HG03064 (cell line): Measurements from ENCODE around the gene NT5DC3.
A peak's percentile ranks its signal among the peaks of the same experiment; 100 is the strongest.
"Not testable (repeated sequence)": the region's sequence is repeated elsewhere in the genome, so short reads cannot be mapped to it uniquely, and the experiment has no call there.

ENCODE experiments used
- ATAC-seq: cut with Tn5 transposase; IDR thresholded peaks from one replicate; pipeline ENCODE4 v1.9.1; 2021; ENCODE audit warnings: low read depth; ENCODE audit not compliant: unreplicated experiment

Gene NT5DC3

DNA sequence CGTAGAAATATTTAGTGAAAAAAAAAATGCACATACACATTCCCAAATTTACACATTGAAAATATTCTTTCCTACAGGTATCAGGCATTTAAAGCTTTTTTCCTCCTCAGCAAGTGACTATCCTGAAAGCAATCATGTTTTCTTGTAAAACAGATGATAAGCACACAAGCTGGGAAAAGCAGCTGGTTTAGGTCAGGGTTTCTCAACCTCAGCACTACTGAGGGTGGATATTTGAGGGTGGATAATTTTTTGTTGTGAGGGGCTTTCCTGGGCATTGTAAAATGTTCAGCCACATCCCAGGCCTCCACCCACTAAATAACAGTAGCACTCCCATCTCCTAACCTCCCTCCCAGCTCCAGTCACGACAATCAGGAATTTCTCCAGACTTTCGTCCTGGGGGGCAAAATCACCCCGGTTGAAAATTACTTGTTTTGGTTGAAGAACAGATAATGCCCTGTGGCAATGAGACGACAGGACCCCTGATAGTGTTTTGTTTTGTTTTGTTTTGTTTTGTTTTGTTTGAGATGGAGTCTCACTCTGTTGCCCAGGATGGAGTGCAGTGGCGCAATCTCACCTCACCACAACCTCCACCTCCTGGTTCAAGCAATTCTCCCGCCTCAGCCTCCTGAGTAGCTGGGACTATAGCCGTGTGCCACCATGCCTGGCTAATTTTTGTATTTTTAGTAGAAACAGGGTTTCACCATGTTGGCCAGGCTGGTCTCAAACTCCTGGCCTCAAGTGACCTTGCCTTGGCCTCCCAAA, 15.0 kb upstream of the NT5DC3 start:
- ATAC-seq: no peak

- no peak for ATAC-seq
Observed at GRCh38 chr12:103855036-103855712, 14.1 kb upstream of the NT5DC3 start.

- no peak for ATAC-seq
Observed at GRCh38 chr12:103854372-103854973, 13.4 kb upstream of the NT5DC3 start.

- ATAC-seq: no peak
Observed at GRCh38 chr12:103852498-103852997, 11.5 kb upstream of the NT5DC3 start.

DNA sequence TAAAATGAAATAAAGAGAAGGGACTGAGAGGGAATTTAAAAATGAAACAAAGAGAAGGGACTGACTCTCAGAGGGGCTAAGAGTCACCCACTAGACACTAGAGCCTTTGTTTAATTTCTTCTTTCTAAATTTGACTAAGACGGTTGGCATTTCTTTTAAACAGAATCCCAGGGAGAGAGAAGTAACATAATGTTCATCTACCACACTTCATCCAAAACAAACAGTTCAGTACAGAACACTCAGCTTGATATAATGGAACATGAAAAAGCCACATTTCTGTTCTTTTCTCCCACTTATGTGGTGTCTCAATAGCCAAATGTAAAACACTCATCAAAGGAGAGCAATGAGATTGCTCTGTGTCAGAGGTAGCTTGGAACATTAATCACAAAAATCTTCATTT, 10.1 kb upstream of the NT5DC3 start:
- no peak for ATAC-seq

DNA sequence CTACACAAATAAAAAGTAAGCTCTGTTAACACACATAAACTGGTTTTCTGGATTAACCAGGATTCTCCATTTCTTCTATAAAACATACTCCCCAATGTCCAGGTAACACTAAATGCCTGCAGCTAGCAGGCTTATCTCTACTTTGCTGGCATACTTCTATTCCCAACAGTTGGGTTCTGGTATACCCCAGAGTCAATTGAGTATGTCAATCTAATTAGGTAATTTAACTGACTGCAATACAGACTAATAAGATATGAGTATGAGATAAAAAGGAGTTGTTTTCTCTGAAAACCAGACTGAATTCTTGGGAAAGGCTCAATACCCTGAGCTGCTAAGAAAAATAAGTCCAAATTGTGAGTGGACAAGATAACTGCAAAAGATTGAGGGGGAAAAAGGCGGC, 9.4 kb upstream of the NT5DC3 start:
- no peak for ATAC-seq

GRCh38 chr12:103848917-103849491, 8.0 kb upstream of the NT5DC3 start:
- no peak for ATAC-seq

DNA sequence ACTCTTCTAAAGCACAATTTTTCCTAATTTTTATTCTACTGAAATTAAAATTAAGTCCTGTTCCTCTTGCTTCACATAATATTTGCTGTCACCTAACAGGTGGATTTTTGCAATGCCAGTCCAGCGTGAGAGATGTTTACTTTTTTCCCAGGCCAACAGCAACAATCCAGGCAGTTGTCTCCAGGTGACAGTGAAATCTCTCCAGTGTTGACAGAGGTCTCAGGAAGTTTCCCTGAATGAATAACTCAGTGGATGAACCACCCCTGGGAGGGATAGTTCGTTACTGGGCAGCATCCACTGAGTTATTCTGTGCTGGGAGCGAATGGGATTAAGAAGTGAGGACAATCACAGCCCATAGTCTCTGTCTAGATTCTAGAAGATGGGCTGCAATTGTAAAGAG, 7.1 kb upstream of the NT5DC3 start:
- ATAC-seq: no peak

DNA sequence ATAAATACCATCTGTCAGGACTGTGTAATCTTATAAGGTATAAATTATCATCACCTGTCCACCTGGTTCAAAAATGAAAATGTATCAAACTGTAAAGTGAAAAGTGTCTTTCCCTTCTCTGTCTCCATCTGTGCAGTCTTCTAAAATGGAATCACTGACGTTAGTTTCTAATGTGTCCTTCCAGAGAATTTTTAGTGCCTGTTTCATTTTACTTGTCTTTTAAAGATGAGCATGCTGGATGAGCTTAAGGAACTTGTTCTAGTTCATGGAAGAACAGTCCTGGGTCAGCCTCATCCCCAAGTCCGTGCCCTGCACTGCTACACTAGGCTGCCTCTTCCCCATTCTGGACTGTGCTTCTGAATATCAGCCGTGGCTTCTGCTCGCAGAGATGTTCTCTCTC, 5.4 kb upstream of the NT5DC3 start:
- no peak for ATAC-seq

DNA sequence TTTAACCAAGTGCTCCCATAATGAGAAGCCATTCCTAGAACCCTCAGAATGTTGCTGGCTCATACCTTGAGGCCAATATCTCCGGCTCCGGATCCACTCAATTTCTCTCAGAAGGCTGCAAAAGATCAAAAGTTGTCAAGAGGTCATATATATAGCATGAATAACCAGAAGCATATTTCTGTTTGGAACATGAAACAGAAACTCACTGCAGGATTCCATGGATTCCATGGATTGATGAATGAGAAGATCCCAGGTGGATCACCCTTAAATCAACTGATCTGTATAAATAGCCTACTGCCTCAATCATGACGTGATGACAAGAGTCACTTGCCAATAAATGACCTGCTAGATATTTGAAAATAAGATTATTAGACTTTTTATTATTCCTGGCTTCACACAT, 3.3 kb upstream of the NT5DC3 start:
- no peak for ATAC-seq

DNA sequence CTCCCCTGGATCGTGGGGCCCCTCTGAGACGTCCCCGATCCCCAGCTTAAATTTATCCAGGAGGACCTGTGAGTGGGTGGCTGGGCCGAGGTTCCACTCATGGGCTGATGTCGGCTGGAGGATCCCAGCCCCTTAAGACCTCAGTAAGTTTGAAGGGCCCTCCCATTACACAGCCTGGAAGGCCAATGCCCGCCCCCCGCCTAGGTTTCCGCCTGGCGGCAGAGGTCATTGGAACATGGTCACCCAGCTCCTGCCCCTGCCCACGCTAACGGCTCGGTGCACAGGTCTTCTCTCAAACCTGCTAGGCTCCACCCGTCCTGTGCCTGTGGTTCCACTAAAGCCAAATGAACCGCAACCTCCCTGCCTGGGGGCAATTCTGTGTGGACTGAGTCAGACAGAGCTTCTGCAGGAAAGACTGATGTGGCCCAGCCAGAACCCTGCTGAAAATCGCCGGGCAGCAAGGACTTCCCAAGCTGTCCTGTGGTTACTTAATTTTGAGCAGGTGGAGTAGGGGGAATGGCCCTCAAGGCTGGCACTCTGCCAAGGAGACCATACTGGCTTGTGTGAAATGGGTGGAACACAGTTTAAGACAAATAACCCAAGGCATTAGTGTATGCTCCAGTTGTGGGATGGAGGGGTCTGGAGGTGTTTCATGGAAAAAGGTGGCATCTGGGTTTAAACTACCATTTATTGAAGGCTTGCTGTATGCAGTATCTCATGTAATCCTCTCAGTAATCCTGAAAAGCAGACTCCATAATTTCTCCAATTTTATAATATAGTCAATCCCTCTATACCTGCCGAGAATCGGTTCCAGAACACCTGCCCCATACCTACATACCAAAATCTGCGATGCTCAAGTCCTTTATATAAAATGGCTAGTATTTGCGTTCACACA, 903 bp upstream of the NT5DC3 start:
- peak; percentile 1 for ATAC-seq

DNA sequence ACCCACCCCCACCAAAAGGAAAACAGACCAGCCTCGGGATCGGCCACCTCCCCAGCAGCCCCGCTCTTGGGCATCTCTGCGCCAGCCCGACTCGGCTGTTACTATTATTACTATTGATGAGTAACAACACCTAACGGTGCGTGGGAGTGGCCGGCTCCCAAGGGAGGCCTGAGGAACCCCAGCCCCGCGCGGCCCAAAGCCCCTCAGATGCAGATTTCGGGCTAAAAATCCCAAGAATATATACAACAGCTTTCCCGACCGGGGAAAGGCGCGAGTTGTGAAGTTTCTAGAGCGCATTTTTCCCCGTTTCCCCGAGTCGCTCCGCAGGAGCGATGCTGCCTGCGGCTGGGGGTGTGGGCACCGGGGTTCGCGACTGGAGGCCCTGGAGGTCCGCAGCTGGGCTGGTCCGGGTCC, 565 bp downstream of the NT5DC3 start:
- ATAC-seq: peak; percentile 37

DNA sequence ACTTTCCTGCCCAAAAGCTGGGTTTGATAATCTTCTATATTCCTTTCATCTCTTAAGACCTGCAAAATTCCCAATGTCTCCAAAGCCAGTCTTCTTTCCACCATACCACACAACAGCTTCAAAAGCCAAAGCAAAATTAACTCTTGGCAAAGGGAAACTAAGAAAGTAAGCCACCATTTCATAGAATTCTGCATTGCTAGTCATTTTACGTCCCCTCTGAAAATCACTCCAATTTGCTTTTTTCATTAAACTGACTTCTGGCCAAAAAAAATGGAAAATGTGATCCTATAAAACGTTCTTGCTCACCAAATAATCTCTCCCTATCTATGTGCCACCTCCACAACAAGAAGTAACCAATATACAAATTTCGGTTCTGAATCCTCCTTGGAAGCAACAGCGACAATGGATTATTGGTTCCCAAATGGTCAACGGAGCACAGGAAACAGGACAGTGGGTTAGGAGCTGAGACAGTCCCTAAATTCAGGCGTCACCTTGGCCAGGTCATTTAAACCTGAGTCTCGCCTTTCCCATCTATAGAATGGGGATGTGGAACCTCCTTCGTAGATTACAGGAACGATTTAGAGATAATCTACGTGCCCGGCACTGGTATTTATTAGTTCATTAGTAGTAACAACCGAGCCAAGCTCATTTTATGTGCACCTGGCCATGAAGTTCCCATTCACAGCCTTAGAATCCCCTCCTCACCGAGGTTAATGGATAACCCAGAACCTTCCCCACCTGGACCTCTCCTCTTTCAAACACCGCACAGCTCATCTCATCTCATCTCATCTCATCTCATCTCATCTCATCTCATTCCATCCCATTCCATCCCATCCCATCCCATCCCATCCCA, 1.2 kb downstream of the NT5DC3 start:
- ATAC-seq: no peak

DNA sequence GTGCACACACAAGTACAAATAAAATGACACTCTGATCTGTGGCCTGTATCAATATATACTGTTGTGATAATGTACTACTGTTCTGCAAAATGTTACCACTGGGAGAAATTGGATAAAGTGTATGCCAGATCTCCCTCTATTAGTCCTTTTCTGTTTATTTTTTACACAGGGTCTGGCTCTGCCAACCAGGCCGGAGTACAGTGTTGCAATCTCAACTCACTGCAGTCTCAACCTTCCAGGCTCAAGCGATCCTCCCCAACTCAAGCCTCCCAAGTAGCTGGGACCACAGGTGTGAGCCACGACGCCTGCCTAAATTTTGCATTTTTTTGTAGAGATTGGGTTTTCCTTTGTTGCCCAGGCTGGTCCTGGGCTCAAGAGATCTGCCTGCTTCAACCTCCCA, 1.9 kb downstream of the NT5DC3 start:
- ATAC-seq: no peak

DNA sequence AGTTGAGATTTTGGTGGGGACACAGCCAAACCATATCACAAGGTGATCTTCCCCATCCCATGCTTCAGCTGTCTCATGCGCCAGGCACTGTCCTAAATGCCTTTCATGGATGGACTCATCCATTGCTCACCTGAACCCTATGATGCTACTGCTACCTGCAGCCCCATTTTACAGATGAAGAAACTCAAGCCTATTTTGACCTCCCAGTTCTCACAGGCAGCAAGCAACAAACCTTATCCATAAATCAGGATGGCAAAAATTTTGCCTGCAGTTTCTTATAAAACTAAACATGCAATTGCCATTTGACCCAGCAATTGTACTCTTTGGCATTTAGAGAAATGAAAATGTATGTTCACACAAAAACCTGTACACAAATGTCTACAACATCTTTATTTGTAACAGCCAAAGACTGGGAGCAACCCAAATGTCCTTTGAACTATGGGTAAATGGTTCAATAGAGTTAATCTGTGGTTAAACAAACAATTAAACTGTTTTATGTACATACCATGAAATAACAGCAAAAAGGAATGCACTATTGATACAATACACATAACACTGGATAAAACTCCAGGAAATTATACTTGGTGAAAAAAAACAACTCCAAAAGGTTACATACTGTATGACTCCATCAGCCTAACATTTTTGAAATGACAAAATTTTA, 2.6 kb downstream of the NT5DC3 start:
- no peak for ATAC-seq

- no peak for ATAC-seq
Observed at GRCh38 chr12:103836345-103836744, 4.7 kb downstream of the NT5DC3 start.

DNA sequence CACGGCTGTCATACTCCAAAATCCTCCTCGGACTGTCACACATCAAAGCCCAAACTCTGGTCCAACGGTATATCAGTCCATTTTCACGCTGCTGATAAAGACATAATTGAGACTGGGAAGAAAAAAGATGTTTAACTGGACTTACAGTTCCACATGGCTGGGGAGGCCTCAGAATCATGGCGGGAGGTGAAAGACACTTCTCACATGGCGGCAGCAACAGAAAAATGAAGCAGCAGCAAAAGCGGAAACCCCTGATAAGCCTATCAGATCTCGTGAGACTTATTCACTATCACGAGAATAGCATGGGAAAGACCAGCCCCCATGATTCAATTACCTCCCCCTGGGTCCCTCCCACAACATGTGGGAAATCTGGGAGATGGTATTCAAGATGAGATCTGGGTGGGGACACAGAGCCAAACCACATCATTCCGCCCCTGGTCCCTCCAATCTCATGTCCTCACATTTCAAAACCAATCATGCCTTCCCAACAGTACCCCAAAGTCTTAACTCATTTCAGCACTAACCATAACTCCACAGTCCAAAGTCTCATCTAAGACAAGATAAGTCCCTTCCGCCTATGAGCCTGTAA, 5.2 kb downstream of the NT5DC3 start:
- ATAC-seq: not testable (repeated sequence)

GRCh38 chr12:103834942-103835341, 6.1 kb downstream of the NT5DC3 start:
- no peak for ATAC-seq

GRCh38 chr12:103833891-103834290, 7.1 kb downstream of the NT5DC3 start:
- no peak for ATAC-seq
